Left colon (tissue), 2 donors: ENCODE results near the gene KLRC3. TPM values are rescaled to one million over a fixed set of nuclear protein-coding genes. Genes with fewer than 3 reads are reported as not detected.
"Not testable (repeated sequence)": the region's sequence is repeated elsewhere in the genome, so short reads cannot be mapped to it uniquely, and the experiment has no call there.

Experiments used
- ATAC-seq: fragments of 200-7000 bp; cut with Tn5 transposase; one replicate; pipeline ENCODE4 v1.9.1; 2020; ENCODE audit warnings: mild to moderate bottlenecking, moderate library complexity
- DNase-seq, 2 donors: peaks; one replicate each; pipeline ENCODE4 v3.0.0-alpha.2; 2020
- intact Hi-C, 2 donors: fragments of 100-400 bp; cut with DNase I in 1 of 2; cut with micrococcal nuclease in 1 of 2; formaldehyde crosslinking; loops; one replicate each; pipeline versions ENCODE4 v1.11.2 to v1.14.0; 2022; cut with DNase I, micrococcal nuclease
- long read RNA-seq: library from polyadenylated mRNA; unstranded; transcript quantifications from one replicate; pipeline ENCODE4 v2.0.0, GENCODE V29; 2021
- total RNA-seq, 2 donors: library from RNA; stranded (reverse); fragmentation: NEBNext Ultra II Directional; extraction: Animal tissue kit (Norgen Biotek cat#: 25700); gene quantifications; one replicate each; pipeline ENCODE4 v1.2.1, GENCODE V29; 2021
- donor health status: DM: no; HTN: no; CAD: no.
- donor health status: DM: yes; HTN: yes; CAD: no.

The KLRC3 gene
- total RNA-seq = not detected
- long read RNA-seq = 0 reads

GRCh38 chr12:10420334-10420733, at the start of gene KLRC3:
Gene KLRC3, minus strand, starts transcription at chr12:10420595. Its CDS starts 45 bp downstream, at chr12:10420550.
- ATAC-seq = peak; percentile 67
- intact Hi-C loops = not testable (repeated sequence)

DNA sequence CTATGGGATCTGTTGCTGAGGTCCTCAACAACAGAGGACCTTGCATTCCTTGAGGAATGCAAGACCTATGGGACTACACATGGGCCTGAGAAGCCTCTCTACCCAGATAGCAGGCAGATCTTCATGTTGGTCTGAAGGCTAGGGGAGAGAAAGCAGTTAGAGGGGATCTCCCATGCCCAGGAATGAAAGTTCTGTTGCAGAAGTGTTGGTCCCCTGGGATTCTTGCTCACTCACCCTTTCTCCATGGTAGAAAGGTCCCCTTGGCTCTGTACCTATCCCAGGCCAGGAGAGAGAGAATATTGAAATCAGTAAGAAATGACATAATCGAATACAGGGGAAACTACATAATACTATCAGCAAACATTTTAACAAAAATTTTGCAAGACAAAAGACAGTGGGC, 49.3 kb upstream of the KLRC3 start:
- no peak for DNase-seq
- no peak for ATAC-seq
- intact Hi-C loops = no loop called here

More at GRCh38 chr12:10420334-10420733, at the start of gene KLRC3:
- not testable (repeated sequence) for DNase-seq

GRCh38 chr12:10466311-10466710, 45.9 kb upstream of the KLRC3 start:
- intact Hi-C loops = no loop called here
- no peak for DNase-seq
- ATAC-seq = no peak

- no peak for ATAC-seq
- intact Hi-C loops = no loop called here
Observed at GRCh38 chr12:10457760-10458159, 37.4 kb upstream of the KLRC3 start.

DNA sequence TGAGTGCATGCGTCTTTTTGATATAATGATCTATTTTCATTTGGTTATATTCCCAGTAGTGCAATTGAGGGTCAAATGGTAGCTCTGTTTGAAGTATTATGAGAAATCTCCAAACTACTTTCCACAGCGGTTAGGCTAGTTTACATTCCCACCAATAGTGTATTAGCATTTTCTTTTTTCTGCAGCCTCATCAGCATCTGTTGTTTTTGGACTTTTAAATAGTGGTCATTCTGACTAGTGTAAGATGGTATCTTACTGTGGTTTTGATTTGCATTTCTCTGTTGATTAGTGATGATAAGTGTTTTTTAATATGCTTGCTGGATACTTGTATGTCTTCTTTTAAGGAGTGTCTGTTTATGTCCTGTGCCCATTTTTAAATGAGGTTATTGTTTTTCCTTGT, 36.5 kb upstream of the KLRC3 start:
- DNase-seq (no peak), ATAC-seq (no peak)
- intact Hi-C loops = no loop called here

More at GRCh38 chr12:10457760-10458159, 37.4 kb upstream of the KLRC3 start:
- no peak for DNase-seq

- ATAC-seq (no peak), DNase-seq (no peak)
- intact Hi-C loops = no loop called here
Observed at GRCh38 chr12:10455766-10456165, 35.4 kb upstream of the KLRC3 start.

GRCh38 chr12:10454531-10454930, 34.1 kb upstream of the KLRC3 start:
- DNase-seq (no peak), ATAC-seq (no peak)
- intact Hi-C loops = no loop called here

DNA sequence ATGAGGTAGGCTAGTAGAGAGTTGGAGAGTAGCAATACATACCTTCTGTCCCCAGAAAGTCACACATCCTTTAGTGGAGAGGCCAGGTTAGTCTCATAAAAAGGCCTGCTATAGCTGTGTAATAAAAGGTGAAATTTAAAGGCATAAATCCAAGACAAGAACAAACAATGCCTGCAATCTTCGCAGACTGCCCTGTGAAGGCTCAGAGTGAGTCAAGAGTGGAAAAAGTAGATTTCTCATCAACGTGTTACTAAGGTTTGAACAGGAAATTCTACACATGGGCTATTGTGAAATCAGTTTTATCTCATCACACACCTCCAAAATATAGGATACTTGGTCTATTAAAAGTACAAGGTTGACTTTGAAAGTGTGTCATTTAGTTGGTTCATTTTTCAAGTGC, 32.8 kb upstream of the KLRC3 start, which contains the start of gene KLRC1:
KLRC1 (minus strand) TSS at position 222 of the 400 bp plus-strand sequence. CDS start 2,221 bp downstream, outside the sequence.
- DNase-seq (no peak), ATAC-seq (peak; percentile 98)
- intact Hi-C loops = no loop called here

- DNase-seq (no peak), ATAC-seq (no peak)
- intact Hi-C loops = no loop called here
Observed at GRCh38 chr12:10448236-10448635, 27.8 kb upstream of the KLRC3 start.

GRCh38 chr12:10446052-10446451, 25.7 kb upstream of the KLRC3 start:
- intact Hi-C loops, ATAC-seq, DNase-seq: not testable (repeated sequence)

- ATAC-seq, intact Hi-C loops: not testable (repeated sequence)
Observed at GRCh38 chr12:10441144-10441543, 20.7 kb upstream of the KLRC3 start.

DNA sequence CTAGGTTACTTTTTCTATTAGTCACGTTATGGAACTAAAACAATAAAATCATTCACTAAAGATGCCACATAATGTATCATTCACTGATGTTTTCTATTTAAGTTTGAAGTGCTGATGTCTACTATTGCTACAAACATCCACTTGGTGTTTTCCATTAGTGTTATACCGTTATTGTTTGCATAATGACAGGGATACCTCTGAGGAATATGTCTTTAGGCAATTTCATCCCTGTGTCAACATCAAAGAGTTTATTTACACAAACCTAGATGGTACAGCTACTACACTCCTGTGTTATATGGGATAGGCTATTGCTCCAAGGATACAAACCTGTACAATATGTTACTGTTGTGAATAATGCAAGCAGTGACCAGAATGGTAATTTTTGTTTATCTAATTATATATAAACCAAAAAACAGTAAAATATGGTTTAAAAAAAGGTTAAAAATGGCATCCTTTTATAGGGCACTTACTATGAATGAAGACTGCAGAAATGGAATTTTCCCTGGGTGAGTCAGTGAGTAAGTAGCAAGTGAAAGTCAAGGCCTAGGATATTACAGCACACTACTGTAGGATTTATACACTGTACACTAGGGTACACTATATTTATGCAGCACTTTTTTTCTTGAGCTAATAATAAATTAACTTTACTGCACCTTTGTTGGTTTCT, 19.3 kb upstream of the KLRC3 start:
- DNase-seq, intact Hi-C loops: not testable (repeated sequence)
- peak; percentile 59 for ATAC-seq

More at GRCh38 chr12:10441144-10441543, 20.7 kb upstream of the KLRC3 start:
- not testable (repeated sequence) for DNase-seq

GRCh38 chr12:10437601-10438000, 17.2 kb upstream of the KLRC3 start:
- ATAC-seq, intact Hi-C loops, DNase-seq: not testable (repeated sequence)

DNA sequence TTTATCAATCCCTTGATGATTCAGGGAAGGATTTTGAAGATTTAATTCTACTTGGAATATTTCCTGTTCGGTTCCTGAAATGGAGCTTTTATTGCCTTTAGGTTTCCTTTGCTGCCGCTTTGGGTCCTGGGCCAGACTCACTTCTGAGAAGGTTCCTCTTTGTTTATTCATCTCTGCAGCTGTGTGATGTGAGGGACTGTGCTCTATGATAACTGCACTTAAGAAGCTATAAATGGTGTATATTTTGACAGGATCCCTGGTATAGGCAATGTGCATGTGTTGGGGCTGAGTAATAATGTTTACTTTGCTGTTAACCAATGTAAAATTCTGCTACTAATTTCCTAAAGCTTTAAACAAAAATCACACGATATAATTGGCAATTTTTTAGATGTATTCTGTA, 15.4 kb upstream of the KLRC3 start, which contains the start of gene KLRC2:
KLRC2 (minus strand) TSS at position 195 of the 400 bp plus-strand sequence; CDS start at position 171, 24 bp downstream.
- intact Hi-C loops = not testable (repeated sequence)
- ATAC-seq (peak; percentile 85), DNase-seq (peak; percentile 23 to 41)

DNA sequence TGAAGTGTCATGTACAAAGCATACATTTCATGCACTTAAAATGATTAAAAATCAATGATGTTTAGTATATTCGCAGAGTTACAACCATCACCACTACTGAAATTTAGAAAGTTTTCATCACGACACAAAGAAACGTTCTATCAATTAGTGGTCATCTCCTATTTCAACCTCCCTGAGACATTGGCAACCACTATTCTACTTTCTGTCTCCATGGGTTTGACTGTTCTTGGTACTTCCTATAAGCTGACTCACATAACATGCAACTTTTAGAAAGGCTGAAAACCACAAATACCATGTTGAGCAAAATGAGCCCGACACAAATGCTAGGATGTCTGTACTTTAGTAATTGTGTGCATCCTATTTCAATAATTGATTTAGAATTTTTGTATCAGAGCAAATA, 10.2 kb upstream of the KLRC3 start:
- ATAC-seq, DNase-seq, intact Hi-C loops: not testable (repeated sequence)

DNA sequence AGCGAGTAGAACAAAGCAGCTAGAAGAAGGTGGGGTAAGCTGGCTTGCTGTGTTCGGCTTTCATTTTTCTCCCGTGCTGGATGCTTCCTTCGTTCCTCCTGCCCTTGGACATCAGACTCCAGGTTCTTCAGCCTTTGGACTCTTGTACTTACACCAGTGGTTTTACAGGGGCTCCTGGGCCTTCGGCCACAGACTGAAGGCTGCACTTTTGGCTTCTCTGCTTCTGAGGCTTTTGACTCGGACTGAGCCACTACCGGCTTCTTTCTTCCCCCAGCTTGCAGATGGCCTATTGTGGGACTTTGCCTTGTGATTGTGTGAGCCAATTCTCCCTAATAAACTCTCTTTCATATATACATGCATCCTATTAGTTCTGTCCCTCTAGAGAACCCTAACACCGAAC, 5.5 kb upstream of the KLRC3 start:
- intact Hi-C loops, DNase-seq, ATAC-seq: not testable (repeated sequence)

GRCh38 chr12:10424260-10424899, 4.0 kb upstream of the KLRC3 start:
- peak; percentile 51 for ATAC-seq
- intact Hi-C loops, DNase-seq: not testable (repeated sequence)

GRCh38 chr12:10422159-10422558, 1.8 kb upstream of the KLRC3 start:
- intact Hi-C loops, ATAC-seq, DNase-seq: not testable (repeated sequence)

GRCh38 chr12:10409392-10409791, 11.0 kb downstream of the KLRC3 start, which contains the start of gene KLRC4:
Gene KLRC4, minus strand, starts transcription at chr12:10409757. Its CDS starts 182 bp downstream, at chr12:10409575.
- peak; percentile 65 for ATAC-seq
- no peak for DNase-seq
- intact Hi-C loops = no loop called here

DNA sequence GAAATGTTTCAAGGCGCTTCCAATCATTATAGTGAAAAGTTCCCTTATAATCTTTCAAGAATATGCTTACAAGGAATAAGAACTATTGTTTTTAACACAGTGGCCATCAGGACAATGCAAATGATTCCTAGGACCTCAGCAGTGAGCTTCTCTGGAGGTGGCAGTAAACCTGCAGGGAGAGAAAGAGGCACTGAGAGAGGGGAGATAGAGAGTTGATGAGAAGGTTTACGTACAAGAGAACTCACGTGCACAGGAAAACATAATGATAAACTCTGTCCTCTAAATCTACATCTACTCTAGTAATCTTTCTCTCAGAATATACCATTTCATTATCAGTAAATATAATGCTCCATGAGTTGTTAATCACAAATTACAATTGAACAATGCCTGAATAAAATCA, 11.6 kb downstream of the KLRC3 start:
- ATAC-seq (no peak), DNase-seq (no peak)
- intact Hi-C loops = no loop called here
